Stimulated activated CD4-positive, alpha-beta T cell treated with anti-CD3 and anti-CD28 coated beads, Interleukin-12 subunit alpha, Interleukin-12 subunit beta, amount 100 ng/mL, for 48 hours (primary cell): ENCODE data around the gene NAV2.

Experiments used
- DNase-seq, 3 donors: peaks; one replicate each; pipeline ENCODE4 v3.0.0-alpha.2; 2020; ENCODE audit warnings: low read depth in 2 of 3, low spot score in 1 of 3

The NAV2 gene

DNA sequence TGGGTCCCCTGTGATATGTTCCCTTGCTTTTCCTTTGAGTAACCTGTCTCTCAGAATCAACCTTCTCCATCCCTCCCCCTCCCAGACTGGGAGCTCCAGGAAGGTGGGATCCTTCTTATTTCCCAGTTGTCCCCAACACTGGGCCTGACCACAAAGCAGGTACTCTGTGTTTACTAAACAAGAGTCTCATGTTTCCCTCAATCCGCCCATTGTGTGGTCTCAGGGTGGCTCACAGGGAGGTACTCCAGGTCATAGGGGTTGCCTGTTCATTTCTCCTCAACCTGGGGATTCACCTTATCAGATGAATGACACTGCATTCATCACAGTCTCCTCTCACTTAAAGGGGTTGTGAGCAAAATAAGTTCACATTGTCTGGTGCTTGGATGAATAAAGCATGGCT is 26.4 kb upstream of the NAV2 start:
- DNase-seq, result no peak

DNA sequence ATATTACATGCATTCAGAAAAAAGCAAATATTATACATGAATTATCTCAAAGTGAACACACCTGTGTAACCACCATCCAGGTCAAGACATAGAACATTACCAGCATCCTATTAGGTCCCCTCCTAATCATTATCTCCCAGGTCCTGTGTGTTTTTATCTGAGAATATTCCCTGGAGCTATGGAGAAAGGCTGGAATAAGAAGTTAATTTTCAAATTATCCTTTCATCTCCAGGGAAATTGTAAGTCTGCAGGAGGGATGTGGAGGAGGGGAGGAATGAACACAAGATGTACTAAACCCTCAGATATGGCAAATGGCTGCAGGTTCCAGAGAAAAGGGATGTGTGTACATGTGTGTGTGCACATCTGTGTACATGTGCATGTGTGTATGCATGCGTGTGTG is 25.2 kb upstream of the NAV2 start:
- no peak for DNase-seq

DNA sequence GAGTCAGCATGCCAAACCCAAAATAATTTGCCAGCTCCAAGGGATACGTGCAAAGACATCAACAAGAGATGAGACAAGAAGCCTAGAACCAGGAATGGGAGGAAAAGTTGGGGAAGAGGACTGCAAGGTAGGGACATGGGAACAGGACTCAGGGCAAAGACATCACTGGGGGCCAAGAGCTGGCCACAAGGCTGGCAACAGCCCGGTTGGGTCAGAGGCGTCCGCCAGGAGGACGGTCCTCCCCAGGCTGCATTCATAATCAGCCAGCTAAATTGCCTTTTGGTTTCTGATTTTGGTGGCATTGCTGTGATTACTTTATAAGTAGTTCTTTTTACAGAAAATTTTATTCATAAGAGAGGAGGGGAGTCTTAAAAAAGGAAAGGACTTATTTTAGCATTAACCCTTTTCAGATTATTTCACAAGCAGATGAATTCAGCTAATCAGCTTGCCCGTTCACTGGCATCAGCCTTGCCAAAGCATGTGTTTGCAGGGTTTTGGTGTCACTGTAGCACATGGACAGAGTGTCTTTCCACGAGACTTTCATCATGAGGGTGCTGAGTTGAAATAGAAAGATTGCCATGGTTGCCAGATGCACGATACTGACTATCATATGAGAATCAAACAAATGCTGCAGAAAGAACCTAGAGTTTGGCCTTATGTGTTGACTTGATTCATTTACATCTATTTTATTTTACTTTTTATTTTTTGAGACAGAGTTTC is 23.2 kb upstream of the NAV2 start:
- DNase-seq, result no peak

DNA sequence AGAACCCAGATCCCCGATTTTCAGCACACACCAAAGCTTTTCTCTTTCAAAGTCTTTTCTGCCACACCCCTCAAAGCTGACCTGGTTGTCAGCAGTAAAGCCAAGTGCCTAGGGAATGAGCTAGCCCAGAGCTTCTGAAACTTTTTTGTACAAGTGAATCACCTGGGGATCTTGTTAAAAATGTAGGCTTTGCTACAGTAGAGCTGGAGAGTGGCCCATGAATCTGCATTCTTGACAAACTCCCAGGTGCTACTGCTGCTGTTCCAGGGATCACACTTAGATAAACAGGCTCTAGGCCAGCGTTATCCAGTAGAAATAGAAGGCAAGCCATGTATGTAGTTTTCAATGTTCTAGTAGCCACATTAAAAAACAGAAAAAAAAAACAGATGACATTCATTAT is 21.8 kb upstream of the NAV2 start:
- no peak for DNase-seq

DNA sequence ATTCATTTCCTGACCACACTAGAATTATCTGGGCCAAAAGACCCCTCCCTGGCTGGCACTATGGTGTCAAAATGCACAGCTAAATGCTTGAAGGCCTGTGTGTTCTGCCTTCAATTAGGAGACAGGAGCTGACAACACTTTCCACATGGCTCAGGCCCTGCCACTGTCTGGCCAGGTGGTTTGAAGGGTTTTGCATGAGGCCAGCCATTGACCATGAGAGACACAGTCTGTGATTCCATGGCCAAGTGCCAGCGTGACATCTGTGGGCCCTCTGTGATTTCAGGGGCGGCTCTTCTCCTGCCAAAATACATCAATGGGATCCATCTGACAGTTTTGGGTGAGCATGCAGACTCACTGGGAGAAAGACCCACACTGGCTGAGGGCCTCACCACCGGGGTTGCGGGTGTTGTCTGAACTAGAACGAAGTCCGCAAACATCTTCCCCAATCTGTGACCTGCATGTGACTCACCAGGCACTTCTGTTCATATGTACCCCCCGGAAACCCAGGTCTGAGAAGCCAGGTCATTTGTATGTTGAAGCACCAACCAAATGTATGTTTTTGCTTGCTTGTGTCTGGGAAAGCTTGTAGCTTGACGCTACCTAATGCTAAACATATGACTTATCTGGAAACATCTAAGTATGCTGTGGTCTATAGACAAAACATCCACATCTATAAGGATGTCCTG is 20.7 kb upstream of the NAV2 start:
- no peak for DNase-seq

DNA sequence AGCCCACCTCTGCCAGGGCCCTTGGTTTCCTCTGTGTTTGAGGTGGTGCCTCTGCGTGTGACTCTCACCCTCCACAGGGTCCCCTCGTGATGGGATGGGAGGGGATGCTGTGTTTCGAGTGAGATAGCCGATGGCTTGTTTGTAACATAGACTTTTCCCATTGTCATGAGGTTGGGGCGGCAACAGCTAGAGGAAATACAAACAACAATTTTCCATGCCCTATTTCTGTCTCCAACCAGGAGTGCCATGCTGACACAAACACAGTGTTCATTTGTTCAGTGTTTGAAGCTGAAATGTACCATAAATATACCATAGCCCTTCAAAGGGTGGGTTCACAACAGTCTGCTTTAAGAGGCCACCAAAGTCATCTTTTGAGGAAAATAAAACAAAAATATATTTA is 19.5 kb upstream of the NAV2 start:
- DNase-seq, result no peak

DNA sequence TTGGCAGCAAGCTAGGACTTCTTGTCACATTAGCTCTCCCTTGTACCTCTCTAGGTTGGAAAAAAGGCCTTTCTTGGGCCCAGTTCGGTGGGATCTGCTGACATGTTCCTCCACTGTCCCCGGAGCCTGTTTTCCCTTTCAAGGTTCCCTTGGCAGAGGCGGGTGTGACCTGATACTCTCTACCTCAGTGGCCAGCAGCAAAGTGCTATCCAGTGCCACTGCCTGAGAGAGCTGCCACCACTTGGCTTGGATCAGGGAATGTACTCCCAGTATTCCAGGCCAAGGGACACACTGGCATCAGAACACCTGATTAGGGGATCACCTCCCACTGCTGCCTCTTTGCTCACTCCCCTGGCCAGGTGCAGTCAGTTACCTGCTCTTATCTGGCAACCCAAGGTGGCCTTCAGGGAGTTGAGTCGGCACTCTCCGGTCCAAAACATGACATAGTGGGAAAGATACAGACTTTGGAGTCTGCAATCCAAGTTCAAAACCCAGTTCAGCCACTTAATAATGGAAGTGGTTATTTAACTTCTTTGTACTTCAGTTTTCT is 17.8 kb upstream of the NAV2 start:
- no peak for DNase-seq

DNA sequence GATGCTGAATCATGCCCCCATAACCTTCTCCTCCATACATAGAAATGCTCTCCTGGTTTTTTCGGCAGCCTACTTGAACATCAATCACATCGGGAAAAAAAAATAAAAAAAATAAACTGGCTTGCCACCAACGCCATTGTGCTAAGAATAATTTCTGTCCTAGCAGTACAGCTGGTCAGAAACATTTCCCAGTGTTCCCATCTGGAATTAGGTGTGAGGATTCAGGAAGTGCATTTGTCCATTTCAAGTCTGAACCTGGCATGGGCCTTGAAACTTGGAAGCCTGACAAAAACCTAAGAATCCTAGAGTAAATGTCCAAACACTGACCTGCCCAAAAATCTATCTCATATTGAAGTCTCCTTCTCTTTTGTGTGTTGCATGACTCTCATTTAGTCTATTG is 16.6 kb upstream of the NAV2 start:
- no peak for DNase-seq

DNA sequence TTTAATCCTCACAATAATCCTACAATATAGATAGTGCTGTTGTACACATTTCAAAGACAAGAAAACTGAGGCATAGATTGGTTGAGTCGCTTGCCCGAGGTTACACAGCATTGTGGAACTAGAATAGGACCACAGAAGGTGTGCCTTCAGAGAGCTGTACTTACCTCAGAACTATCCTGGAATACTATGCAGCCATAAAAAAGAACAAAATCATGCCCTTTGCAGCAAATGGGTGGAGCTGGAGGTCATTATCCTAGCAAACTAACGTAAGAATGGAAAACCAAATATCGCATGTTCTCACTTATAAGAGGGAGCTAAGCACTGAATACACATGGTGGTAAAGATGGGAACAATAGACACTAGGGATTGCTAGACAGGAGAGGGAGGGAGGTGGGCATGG is 15.7 kb upstream of the NAV2 start:
- no peak for DNase-seq

DNA sequence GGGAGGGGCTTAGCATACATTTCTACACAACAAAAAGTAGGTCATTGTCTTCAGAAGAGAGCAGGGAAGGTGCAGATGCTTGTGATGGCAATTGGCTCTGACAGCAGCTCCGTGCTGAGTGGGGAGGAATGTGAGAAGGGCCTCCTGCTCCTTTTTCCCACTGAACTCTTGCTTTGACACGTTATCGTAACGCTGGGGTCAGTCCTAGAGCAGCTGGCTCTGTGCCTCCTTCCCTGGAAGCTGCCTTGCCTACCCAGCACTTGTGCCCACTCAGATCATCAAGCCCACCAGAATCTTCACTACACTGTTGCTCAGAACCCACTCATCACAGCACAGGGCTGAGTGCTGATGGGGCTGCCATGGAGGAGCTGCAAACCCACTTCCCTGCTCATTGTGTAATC is 14.9 kb upstream of the NAV2 start:
- no peak for DNase-seq

DNA sequence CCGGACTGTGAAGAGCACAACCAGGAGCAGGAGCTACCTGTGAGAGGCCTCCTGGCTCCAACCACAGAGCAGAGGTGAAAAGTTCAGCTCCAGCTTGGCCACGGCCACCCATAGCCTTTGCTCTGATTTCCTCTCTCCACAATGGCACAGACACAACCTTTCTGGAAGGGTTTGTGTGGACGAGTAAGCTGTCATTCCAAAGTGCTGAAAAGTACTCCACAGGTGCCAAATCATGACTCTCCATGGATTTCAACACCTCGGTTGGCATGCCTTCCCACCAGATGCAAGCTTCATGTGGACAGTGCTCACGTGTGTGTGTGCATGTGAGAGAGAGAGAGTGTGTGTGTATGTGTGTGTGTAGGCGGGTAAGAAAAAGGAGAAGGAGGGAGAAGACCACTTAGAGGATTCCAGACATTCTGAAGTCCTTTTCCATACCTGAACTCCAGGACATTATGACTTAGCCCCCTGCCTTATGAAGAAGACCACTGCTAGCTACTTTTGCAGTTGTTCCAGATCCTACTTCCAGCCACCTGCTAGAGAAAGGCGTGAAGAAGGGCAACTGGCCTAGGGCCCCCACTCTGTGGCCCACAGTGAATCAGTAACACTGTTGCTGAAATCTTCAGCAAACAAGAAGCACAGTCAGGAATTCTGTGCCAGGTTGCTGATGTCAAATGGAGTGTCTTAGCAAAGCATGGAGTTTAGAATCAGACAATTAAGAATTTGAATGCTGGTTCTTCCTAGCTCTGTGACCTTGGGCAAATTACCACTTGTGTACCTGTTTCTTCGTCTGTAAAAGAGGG is 13.9 kb upstream of the NAV2 start:
- DNase-seq, result no peak

DNA sequence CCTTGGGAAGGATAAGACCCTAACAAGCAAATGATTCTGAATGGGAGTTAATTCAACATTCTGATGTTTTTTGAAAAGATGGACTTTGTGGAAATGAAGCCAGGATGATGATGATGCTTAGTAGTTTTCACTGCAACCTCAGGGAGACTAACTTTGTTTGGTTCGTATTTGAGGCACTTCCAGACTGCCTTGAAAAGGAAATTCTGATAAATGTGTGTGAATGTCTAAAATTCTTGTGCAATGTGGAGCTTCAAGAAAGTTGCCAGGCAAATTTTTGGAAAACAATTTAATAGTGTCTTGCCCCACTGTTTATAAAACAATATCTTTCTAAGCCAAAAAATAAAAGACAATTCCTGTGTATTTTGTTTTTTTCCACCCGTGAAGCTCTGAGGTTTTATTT is 11.2 kb upstream of the NAV2 start:
- no peak for DNase-seq

DNA sequence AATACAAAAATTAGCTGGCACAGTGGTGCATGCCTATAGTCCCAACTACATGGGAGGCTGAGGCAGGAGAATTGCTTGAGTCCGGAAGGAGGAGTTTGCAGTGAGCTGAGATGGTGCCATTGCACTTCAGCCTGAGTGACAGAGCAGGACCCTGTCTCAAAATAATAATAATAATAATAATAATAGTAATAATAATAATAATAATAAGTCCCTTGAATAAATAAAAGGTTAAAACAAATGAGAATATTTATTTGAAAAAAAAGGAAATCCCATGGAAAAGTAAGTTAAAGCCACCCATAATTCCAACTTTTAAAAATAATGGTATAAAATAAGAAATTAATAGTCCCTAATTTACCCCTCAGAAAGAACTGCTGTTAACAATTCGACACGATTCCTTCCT is 10.0 kb upstream of the NAV2 start:
- DNase-seq, result no peak

DNA sequence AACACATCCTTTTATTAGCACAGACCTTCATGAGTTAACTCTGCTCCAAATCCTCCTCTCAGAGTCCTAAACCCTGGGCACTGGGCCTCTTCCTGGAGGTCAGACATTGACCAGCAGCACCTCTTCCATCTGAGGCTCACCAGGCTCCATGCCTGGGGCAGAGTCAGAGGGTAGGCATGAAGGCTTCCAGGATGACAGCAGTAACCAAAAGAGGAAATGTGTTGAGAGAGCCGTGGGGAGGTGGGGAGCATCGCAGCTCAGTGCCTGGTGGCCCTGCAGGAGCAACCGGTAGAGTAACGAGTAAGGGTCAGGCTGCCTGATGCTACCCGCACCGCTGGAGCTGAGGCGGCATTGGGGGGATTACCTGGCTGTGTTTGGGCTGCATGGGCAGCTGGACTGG is 9.4 kb upstream of the NAV2 start:
- no peak for DNase-seq

DNA sequence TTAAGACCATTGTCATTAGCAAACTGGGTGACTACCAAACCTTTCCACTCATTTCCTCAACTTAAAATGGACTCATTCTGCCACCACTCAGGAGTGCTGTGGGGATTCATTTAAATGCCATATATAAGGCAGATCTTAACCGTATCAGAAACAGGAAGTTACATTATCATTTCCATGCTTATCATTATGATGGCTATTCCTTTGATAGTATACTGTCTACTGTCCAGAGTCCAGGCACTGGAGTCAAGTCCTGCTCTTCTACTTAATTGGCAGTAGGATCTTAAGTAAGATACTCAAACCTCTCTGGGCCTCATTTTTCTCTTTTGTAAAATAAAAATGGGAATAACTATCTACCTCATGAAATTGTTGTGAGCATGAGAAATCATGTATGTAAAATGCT is 8.4 kb upstream of the NAV2 start:
- DNase-seq, result no peak

DNA sequence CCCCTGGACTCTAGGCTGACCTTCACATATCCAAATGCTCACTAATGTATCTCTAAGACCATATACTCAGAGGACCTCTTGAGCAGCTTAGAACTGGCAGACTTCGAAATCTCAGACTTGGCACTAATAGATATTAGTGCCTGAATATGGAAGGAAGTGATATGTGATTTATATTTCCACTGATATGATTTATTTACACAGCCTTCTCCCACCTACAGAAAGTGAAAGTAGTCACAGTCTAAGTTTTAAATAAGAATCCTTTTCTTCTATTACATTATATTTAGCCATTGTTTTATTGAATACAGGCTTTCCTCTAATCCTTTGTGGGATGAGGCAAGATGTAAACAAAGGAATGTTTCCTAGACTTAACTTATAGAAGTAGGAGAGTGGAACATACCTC is 6.7 kb upstream of the NAV2 start:
- DNase-seq, result no peak

DNA sequence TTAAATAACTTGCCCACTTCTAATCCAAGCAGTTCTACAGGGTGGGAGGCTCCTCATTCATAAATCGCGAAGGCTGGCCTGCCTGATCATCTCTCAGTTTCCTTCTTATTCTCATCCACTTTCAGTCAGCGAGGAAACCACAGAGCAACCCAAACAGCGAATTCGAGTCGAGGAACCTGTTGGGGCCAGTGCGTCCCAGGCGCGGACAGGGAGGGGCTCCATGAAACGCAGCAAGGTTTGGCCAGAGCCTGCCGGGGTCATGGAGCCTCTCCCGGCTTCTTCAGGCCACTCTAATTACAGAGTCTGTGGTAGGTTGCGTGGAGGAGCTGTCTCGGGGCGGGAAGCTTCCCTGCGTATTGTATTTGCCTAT is 741 bp upstream of the NAV2 start:
- DNase-seq, result peak in 2 of 3 donors; percentile 13 to 20

DNA sequence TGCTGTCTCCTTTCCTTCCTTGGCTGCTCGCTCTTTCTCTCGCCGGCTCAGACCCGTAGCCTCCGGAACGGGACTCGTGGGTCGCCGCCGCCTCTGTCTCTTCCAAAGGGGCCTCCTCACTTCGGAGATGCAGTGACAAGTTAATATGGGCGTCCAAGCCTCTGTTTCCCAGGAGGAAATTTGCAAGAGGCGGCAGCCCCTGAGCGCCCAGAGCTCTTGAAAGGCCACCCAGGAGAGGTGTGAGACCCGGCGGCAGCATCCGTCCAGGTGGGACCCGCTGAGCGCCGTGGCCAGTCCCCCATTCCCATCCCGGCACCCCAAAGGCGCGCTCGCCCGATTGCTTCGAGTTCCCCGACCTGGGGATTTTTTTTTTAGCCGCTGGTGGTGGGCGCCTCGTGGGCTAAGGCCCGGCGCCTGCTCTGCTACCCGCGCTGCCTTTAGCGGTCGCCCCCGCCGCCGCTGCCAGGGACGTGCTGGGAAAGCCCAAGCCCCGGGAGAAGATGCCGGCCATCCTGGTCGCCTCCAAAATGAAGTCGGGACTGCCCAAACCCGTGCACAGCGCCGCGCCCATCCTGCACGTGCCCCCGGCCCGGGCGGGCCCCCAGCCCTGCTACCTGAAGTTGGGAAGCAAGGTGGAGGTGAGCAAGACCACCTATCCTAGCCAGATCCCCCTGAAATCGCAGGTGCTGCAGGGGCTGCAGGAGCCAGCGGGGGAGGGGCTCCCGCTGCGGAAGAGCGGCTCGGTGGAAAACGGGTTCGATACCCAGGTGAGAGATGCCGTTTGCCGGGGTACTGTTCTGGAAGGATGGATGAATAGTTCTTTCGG is 772 bp downstream of the NAV2 start:
- DNase-seq, result peak in 1 of 3 donors; percentile 8

DNA sequence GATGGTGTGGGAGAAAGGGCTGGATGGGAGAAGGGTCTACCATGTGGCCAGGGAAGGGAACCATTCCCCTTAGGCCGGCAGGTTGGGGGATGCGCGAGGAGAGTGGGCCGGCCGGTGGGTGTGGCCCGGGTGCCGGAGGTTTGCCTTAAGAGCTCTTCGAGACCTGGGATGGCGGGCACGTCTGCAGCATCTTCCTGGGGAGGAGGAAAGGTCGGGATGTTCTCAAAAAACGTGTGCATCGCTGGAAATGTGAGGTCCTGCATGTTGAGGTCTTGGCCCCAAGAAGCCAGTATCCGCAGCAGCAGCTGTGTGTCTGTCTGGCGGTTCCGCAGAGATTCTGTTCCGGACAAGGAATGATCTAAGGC is 1.4 kb downstream of the NAV2 start:
- no peak for DNase-seq

DNA sequence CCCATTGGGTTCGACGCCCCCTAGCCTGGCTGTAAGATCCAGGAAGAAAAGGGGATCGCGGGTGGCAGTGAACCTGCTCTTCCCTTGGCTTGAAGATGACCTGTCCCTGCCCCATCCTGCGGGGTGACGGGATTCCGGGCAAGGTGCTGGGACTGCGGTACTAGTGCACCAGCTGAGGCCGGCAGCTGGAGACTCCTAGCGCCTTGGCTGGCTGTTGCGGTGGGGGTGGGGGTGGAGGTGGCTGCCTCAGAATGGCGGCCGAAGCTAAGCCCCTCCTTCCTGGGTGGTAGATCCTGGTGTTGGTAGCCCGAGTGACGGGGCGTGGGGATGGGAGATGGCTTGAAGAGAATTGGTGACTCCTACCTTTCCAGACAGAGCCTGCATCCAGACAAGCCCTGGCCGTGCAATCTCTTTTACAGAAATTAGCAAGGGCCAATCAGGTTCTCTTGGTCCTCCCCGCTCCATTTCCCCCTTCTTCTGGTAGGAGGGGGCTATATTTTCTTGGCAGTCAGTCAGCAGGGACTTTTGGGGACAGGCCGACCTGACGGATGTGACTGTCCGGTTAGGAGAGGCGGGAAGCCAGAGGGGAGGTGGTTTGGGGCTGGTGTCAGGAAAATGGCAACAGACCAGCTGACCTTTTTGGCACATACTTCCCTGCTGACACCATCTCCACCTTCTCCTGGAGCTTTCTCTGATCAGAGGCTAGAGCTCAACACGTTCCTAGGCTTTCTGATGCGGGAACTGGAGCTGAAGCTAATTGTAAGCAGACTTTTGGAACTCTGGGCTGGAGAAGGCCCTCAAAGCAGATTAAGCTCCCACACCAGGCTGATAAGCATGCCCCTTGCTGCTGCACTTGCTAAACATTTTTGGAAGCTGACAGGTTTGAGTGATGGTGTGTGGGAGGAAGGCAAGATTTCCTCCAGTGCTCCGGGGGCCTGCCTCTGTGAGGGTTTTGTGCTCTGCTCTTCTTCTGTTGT is 2.0 kb downstream of the NAV2 start:
- no peak for DNase-seq
